GM12878 (cell line): ENCODE measurements around the gene EIF5A. TPM values are rescaled to one million over a fixed set of nuclear protein-coding genes. Genes with fewer than 3 reads are reported as not detected.

Experiments used
- ATAC-seq: fragments of 200-7000 bp; cut with Tn5 transposase; 3 replicates; pipeline ENCODE4 v1.9.1; 2020; ENCODE audit warnings: mild to moderate bottlenecking, moderate library complexity
- BruUV-seq: library from RNA; stranded (reverse); fragments of 400-500 nt; replicated peaks from 2 replicates; lab custom pipeline; 2021; lab: Mats Ljungman, UMichigan
- CTCF ChIA-PET: fragments of 300-600 bp; sonication (Branson Sonifier 250); formaldehyde crosslinking; extraction: SDS; loops from one replicate; lab custom pipeline; 2021; ENCODE audit warnings: inconsistent platforms; lab: Yijun Ruan, JAX
- POLR2A ChIA-PET: fragments of 350-600 bp; formaldehyde crosslinking; extraction: SDS; loops from one replicate; lab custom pipeline; 2021; ENCODE audit warnings: inconsistent platforms; lab: Charles Lee
- RAD21 ChIA-PET: fragments of 300-600 bp; sonication (Branson Sonifier 250); formaldehyde crosslinking; loops from one replicate; lab custom pipeline; 2023; ENCODE audit warnings: antibody characterized with exemption; ENCODE audit not compliant: unreplicated experiment; lab: Charles Lee
- SMC1A ChIA-PET: fragments of 300-600 bp; sonication (Branson Sonifier 250); formaldehyde crosslinking; loops from one replicate; lab custom pipeline; 2023; ENCODE audit not compliant: unreplicated experiment, uncharacterized antibody; lab: Charles Lee
- DNase-seq: peaks from one replicate; pipeline ENCODE4 v3.0.0-alpha.2; 2011; ENCODE audit warnings: low read depth, low spot score
- FAIRE-seq: peaks from 3 replicates; lab custom pipeline; 2011; peaks lifted over from hg19 to GRCh38; lab: Jason Lieb, UNC
- H2AFZ ChIP-seq: 2 replicates; pipeline ENCODE4 v1.6.0; 2011; ENCODE audit warnings: low read depth, low read length, control low read depth; ENCODE audit not compliant: control insufficient read depth
- H3K27ac ChIP-seq: 2 replicates; pipeline ENCODE4 v1.5.1; 2011; ENCODE audit warnings: control low read depth; ENCODE audit not compliant: control insufficient read depth, insufficient read depth
- H3K27me3 ChIP-seq, 2 experiments: replicated peaks in 1 of 2; 2 replicates each; pipeline versions ENCODE4 v1.6.0 to v1.6.1; 2011; ENCODE audit warnings: low read length in 1 of 2; ENCODE audit not compliant: control insufficient read depth in 2 of 2, insufficient read depth in 2 of 2
- H3K36me3 ChIP-seq, 2 experiments: 2 replicates each; pipeline ENCODE4 v1.5.1; 2011; ENCODE audit warnings: low read length in 1 of 2; ENCODE audit not compliant: control insufficient read depth in 2 of 2, insufficient read depth in 2 of 2
- H3K4me1 ChIP-seq: 2 replicates; pipeline ENCODE4 v1.6.1; 2011; ENCODE audit warnings: mild to moderate bottlenecking, low read length, moderate library complexity, mixed read lengths; ENCODE audit not compliant: control insufficient read depth, insufficient read depth
- H3K4me2 ChIP-seq: 2 replicates; pipeline ENCODE4 v1.6.0; 2011; ENCODE audit warnings: control low read depth; ENCODE audit not compliant: control insufficient read depth, insufficient read depth
- H3K4me3 ChIP-seq: fragments of 200-600 bp; sonication (generic); 2 replicates; pipeline ENCODE4 v1.5.1; 2016
- H3K79me2 ChIP-seq: 2 replicates; pipeline ENCODE4 v1.6.0; 2011; ENCODE audit warnings: low read length; ENCODE audit not compliant: control insufficient read depth, insufficient read depth
- H3K9ac ChIP-seq: 2 replicates; pipeline ENCODE4 v1.8.0; 2011; ENCODE audit warnings: low read length, control low read depth, mixed read lengths; ENCODE audit not compliant: control insufficient read depth, insufficient read depth
- H3K9me3 ChIP-seq: replicated peaks from 3 replicates; pipeline ENCODE4 v1.5.1; 2011; ENCODE audit warnings: mild to moderate bottlenecking, low read length; ENCODE audit not compliant: control insufficient read depth, insufficient read depth
- H4K20me1 ChIP-seq: 2 replicates; pipeline ENCODE4 v1.6.0; 2011; ENCODE audit not compliant: control insufficient read depth, insufficient read depth
- BHLHE40 ChIP-seq, 2 experiments: fragments of 450-650 bp in 1 of 2; IDR thresholded peaks; 2 replicates each; pipeline ENCODE4 v1.6.1; 2011 to 2017; ENCODE audit warnings: low read depth in 2 of 2, borderline replicate concordance in 1 of 2, improper control_type of control experiment in 1 of 2, low read length in 1 of 2, mild to moderate bottlenecking in 1 of 2
- CREM ChIP-seq: IDR thresholded peaks from 2 replicates; pipeline ENCODE4 v1.6.1; 2014; ENCODE audit warnings: antibody characterized with exemption, low read depth
- DPF2 ChIP-seq: fragments of 450-650 bp; IDR thresholded peaks from 2 replicates; pipeline ENCODE4 v1.6.1; 2017; ENCODE audit warnings: mild to moderate bottlenecking
- E4F1 ChIP-seq: fragments of 450-650 bp; IDR thresholded peaks from 2 replicates; pipeline ENCODE4 v1.6.1; 2018; ENCODE audit warnings: borderline replicate concordance, mild to moderate bottlenecking; ENCODE audit not compliant: partially characterized antibody
- ETV6 ChIP-seq, 2 experiments: fragments of 450-650 bp in 1 of 2; IDR thresholded peaks in 1 of 2; conservative IDR thresholded peaks in 1 of 2; 2 replicates each; pipeline ENCODE4 v1.6.1; 2014; ENCODE audit warnings: antibody characterized with exemption in 1 of 2, borderline replicate concordance in 1 of 2, low read depth in 1 of 2, mild to moderate bottlenecking in 1 of 2, moderate library complexity in 1 of 2
- FOXM1 ChIP-seq: IDR thresholded peaks from 2 replicates; pipeline ENCODE4 v1.6.1; 2012; ENCODE audit warnings: low read depth, mild to moderate bottlenecking, inconsistent platforms, low read length, moderate library complexity
- HDAC2 ChIP-seq: fragments of 200-600 bp; sonication (generic); IDR thresholded peaks from 2 replicates; pipeline ENCODE4 v1.6.1; 2017
- MYB ChIP-seq: fragments of 150-350 bp; IDR thresholded peaks from 2 replicates; pipeline ENCODE4 v1.6.1; 2014; ENCODE audit warnings: mild to moderate bottlenecking, low read depth, low read length, borderline replicate concordance
- NRF1 ChIP-seq: conservative IDR thresholded peaks from 2 replicates; pipeline ENCODE4 v1.6.1; 2011; ENCODE audit warnings: mild to moderate bottlenecking, low read depth, low read length, improper control_type of control experiment
- SIX5 ChIP-seq: IDR thresholded peaks from 2 replicates; pipeline ENCODE4 v1.6.1; 2011; ENCODE audit warnings: mild to moderate bottlenecking, low read depth, low read length, moderate library complexity; ENCODE audit not compliant: severe bottlenecking
- SMAD1 ChIP-seq: fragments of 450-650 bp; IDR thresholded peaks from 2 replicates; pipeline ENCODE4 v1.6.1; 2018; ENCODE audit warnings: mild to moderate bottlenecking, low read depth; ENCODE audit not compliant: partially characterized antibody
- TBL1XR1 ChIP-seq: IDR thresholded peaks from 2 replicates; pipeline ENCODE4 v1.6.1; 2012; ENCODE audit warnings: low read depth, low read length, improper control_type of control experiment
- TCF3 ChIP-seq: IDR thresholded peaks from 2 replicates; pipeline ENCODE4 v1.6.1; 2012; ENCODE audit warnings: low read depth, mild to moderate bottlenecking, low read length, borderline replicate concordance; ENCODE audit not compliant: insufficient read depth
- USF2 ChIP-seq: IDR thresholded peaks from 2 replicates; pipeline ENCODE4 v1.6.1; 2011; ENCODE audit warnings: low read depth, low read length, improper control_type of control experiment, borderline replicate concordance
- ZBTB40 ChIP-seq: fragments of 450-650 bp; IDR thresholded peaks from 2 replicates; pipeline ENCODE4 v1.6.1; 2016; ENCODE audit warnings: mild to moderate bottlenecking, moderate library complexity, borderline replicate concordance
- ZNF274 ChIP-seq: IDR thresholded peaks from one replicate; pipeline ENCODE4 v1.8.0; 2011; ENCODE audit not compliant: insufficient read length, insufficient read depth
- WGBS: methylation state at CpG from one replicate; pipeline ENCODE4 v1.1.6; 2016; ENCODE audit warnings: low lambda C conversion rate; ENCODE audit not compliant: insufficient replicate concordance, insufficient coverage; ENCODE audit errors: missing lambda C conversion rate; 5-methylcytosine and 5-hydroxymethylcytosine counted together
- in situ Hi-C: fragments of 300-500 bp; cut with MboI; formaldehyde crosslinking; loops from 9 replicates; pipeline ENCODE4 v1.14.3; 2018; ENCODE audit warnings: mixed read lengths
- intact Hi-C: fragments of 100-400 bp; cut with micrococcal nuclease; formaldehyde crosslinking; loops from one replicate; pipeline ENCODE4 v1.14.2; 2022; ENCODE audit not compliant: unreplicated experiment
- polyA plus RNA-seq, 11 experiments: library from polyadenylated mRNA; depleted of rRNA in 4 of 11; unstranded in 6 of 11; stranded (reverse) in 5 of 11; fragments of >200 nt; fragmentation: Nextera tagmentation in 4 of 11; fragmentation: Illumina TruSeq in 1 of 11; extraction: Ambion mirVana in 4 of 11; extraction: Trizol in 1 of 11; gene quantifications; 1 replicate in 1 of 11; 2 replicates in 10 of 11; pipeline versions ENCODE4 v1.2.1 to v1.2.3, GENCODE V29; 2011 to 2016; ENCODE audit warnings: inconsistent platforms in 2 of 11, missing spikeins in 2 of 11, low read depth in 1 of 11
- total RNA-seq, 4 experiments: library from RNA; depleted of rRNA in 3 of 4; stranded (reverse); fragments of >200 nt in 3 of 4; fragmentation: Illumina TruSeq in 1 of 4; extraction: Trizol in 1 of 4; gene quantifications; 2 replicates each; pipeline versions ENCODE4 v1.2.1 to v1.2.3, GENCODE V29; 2013 to 2021

EIF5A gene
- total and polyA plus RNA-seq, 10 of the 15 experiments (the other 5 are each of a cell fraction or from before 2014, with no cell fraction given), result 26.5 to 1,792 (median 944) TPM

GRCh38 chr17:7263801-7264078 is 43.7 kb upstream of the EIF5A start (continued):
- TF ChIP-seq ZBTB40, result no peak
- TF ChIP-seq ZNF274, result no peak
- TF ChIP-seq TCF3, result no peak
- no peak for TF ChIP-seq FOXM1
- no peak for TF ChIP-seq HDAC2
- TF ChIP-seq CREM, result no peak
- no peak for TF ChIP-seq MYB

- Histone ChIP-seq H4K20me1 (no peaks in the 10 kb centered on the region), H3K4me3 (no peak overlapping the region), H3K27ac (no peak overlapping the region), H3K36me3 (no peaks in the 10 kb centered on the region; a peak in 1 of 4 replicates), H3K4me2 (no peak overlapping the region), H3K79me2 (no peaks in the 10 kb centered on the region), H3K4me1 (peaks cover 14% of the 10 kb centered on the region), H3K9ac (no peak overlapping the region), H3K27me3 (peaks cover 3 to 5% of the 10 kb centered on the region in 2 experiments; a peak in 2 of 4 replicates), H3K9me3 (no peaks in the 10 kb centered on the region), H2AFZ (no peak overlapping the region)
- CTCF ChIA-PET, result interaction anchor here (1.0 to 1.6 kb wide), 2 partner anchors 14 to 22 kb away, joined by 3 read pairs; partner anchors contain the start of gene SLC2A4
- intact Hi-C loops, result no loop called here
- WGBS, result 44% methylated on average over 1 of the region's 1 CpG
- in situ Hi-C loops, result no loop called here
- RAD21 ChIA-PET, result interaction anchor here (1.0 kb wide), 1 partner anchor 9 kb away, joined by 3 read pairs; no protein-coding TSS in a partner anchor
- SMC1A ChIA-PET, result interaction anchor here (1.3 kb wide), 1 partner anchor 30 kb away, joined by 3 read pairs; no protein-coding TSS in a partner anchor
- BruUV-seq, result no TSS peak
- DNase-seq (no peak), FAIRE-seq (no peak), ATAC-seq (no peak)
- POLR2A ChIA-PET, result interaction anchor here (0.7 kb wide), 1 partner anchor 207 kb away, joined by 3 read pairs; no protein-coding TSS in a partner anchor
- TF ChIP-seq NRF1, result no peak
- TF ChIP-seq SIX5, result no peak
- TF ChIP-seq SMAD1, result no peak
- no peak for TF ChIP-seq USF2
- TF ChIP-seq ETV6 (conservative IDR thresholded peaks at IDR 0.05 in 1 of 2, IDR thresholded peaks at IDR 0.05 in 1 of 2; ENCODE audit: borderline replicate concordance in 1 of 2, low read depth in 1 of 2), result no peak
- TF ChIP-seq DPF2, result no peak
- no peak for TF ChIP-seq E4F1
- no peak for TF ChIP-seq TBL1XR1
- TF ChIP-seq BHLHE40 (IDR thresholded peaks at IDR 0.05; ENCODE audit: borderline replicate concordance in 1 of 2, low read depth in 2 of 2, low read length in 1 of 2), result no peak
These were observed 40.6 kb upstream of the EIF5A start for GRCh38 chr17:7266784-7267183.
